Activated CD4-positive, alpha-beta T cell treated with anti-CD3 and anti-CD28 coated beads, Interleukin-2, Interleukin-4, amounts not matched to agents 100 ng/mL and 50 ng/mL, durations not matched to agents 16 hours and 8 hours (primary cell): ENCODE data around the gene ETNPPL.

Source experiments
- DNase-seq: peaks from one replicate; pipeline ENCODE4 v3.0.0-alpha.2; 2020; ENCODE audit warnings: low spot score

ETNPPL gene

GRCh38 chr4:108695062-108695461 is 67.8 kb downstream of the ETNPPL start:
- DNase-seq = no peak

- no peak for DNase-seq
Measured at GRCh38 chr4:108694423-108694822, 68.4 kb downstream of the ETNPPL start.

GRCh38 chr4:108693819-108694218 is 69.0 kb downstream of the ETNPPL start:
- no peak for DNase-seq

- no peak for DNase-seq
Measured at GRCh38 chr4:108693211-108693610, 69.6 kb downstream of the ETNPPL start.
